CD4-positive, alpha-beta T cell treated with Interleukin-10 for 1 hour (primary cell): Measurements from ENCODE around the gene BTBD2.
"Not testable (repeated sequence)": the region's sequence is repeated elsewhere in the genome, so short reads cannot be mapped to it uniquely, and the experiment has no call there.

Experiments
- DNase-seq: peaks from one replicate; pipeline ENCODE4 v3.0.0-alpha.2; 2020

Gene BTBD2

DNA sequence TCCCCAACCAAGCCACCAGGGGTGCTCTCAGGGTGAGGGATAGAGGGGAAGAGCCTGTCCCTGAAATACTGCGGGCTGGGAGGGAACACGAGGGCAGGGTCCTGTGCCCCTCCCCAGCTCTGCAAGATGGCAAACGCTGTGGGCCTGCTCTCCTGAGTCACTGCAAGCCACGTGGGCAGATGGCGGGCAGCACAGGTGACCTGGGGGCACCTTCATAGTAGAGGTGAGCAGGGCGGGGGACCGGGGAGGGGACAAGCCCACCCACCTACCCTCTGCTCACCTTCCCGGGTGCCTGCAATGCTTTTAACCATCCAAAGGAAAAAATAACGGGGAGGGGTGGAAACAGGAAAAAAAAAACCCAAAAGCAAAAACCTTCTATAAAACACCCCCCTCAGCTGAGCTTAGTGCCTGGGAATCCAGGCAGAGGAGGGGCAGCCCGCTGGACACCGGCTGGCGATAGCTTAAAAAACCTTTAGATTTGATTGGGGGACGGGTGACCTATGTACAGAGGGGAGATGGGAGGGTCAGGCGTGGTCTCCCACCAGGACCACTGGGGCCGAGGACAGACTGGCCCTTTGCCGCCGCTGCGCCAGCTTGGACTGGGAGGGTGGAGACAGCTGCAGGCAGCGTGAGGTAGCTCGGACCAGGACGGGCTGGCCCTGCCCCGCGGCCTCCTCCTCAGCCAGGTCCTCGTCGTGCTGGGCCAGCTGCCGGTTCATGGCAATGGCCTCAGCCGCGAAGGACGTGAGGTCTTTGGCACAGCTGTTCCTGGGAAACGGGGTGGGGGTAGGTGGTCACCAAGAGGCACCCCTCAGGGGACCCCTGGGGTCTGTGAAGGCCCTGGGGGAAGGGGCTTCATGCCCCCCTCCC is 23.8 kb upstream of the BTBD2 start:
- no peak for DNase-seq

- DNase-seq, result no peak
Observed at GRCh38 chr19:2038284-2039088, 23.0 kb upstream of the BTBD2 start.

DNA sequence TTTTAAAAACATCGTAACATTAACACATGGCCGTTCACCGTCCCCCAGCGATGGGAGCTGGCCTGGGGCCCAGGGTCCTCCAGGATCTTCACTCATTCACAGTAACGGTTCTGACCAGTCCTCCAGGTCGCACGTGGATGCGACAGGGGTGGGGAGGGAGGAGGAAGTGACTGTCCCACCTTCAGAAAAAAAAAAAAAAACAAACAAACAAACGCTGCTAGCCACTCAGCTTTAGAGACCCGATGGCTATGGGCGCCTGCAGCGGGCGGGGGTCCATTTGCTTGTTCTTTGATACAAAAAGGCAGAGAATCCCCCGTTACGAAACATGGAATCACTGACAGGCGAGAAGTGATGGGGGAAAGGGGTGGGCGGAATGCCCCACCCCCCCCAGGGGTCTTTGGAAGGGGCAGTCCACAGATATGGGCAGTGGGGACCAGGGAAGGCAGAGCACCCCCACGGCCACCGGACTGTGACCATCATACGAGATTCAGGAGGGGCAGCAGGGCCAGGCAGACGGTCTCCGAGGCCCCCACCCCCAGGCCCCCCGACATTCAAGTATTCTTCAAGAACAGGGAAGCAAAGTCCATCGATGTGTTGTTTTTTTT is 22.2 kb upstream of the BTBD2 start:
- DNase-seq, result no peak

DNA sequence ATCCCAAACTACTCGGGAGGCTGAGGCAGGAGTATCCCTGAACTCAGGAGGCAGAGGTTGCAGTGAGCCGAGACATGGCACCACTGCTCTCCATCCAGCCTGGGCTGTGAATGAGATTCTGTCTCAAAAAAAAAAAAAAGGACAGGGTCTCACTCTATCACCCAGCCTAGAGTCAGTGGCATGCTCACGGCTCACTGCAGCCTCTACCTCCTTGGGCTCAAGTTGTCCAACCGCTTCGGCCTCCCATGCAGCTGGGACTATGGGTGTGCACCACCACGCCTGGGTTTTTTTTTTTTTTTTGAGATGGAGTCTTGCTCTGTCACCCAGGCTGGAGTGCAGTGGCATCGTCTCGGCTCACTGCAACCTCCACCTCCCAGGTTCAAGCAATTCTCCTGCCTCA is 20.9 kb upstream of the BTBD2 start:
- no peak for DNase-seq

DNA sequence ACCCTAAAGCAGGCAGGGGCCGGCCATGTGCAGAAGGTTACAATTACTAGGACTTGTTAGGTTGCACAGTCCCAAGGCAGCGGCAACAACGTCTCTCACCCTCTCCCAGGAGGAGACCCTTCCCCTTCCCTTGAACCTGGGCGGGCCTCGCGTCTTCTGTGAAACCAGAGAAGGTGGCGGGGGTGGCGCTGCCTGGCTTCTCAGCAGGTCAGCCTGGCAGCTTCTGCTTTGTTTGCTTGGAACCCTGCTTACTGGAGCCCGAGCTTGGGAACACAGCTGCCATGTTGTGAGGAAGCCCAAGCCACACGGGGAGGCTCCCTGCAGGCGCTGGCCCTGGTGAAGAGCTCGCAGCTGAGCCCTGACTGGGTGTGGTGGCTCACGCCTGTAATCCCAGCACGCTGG is 20.1 kb upstream of the BTBD2 start:
- DNase-seq, result no peak

DNA sequence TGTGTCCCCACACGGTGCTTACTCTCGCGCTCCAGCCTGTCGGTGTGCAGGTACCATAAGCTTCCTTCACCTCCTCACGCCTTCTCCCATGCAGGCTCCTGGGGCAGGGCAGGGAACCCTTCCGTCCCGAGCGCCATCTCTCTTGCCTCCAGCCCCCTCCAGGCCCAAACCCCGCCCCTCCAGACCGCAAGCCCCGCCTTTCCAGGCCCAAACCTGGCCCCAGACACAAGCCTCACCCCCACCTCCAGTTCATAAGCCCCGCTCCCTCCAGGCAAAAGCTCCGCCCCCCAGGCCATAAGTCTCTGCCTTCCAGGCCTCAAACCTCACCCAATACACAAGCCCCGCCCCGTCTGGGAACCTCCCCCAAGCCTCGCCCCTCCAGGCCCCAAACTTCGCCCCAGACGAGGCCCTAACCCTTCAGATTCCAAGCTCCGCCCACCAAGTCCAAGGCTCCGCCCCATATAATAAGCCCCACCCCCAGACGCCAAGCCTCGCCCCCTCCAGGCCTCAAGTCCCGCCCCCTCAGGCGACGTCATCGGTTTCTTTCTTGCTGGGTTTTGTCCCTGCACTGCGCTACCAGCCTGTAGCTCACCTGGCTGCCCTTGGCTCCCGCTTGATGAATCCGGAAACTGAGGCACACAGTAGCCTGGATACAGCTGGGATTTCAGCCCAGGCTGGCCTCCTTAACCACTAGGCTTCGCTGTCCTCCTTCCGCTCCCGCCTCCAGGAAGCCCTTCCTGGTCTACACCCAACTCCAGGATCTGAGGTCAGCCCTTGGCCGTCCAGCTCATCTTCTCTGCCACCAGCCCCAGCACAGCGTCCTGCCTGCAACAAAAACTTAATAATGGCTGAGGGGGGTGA is 19.4 kb upstream of the BTBD2 start:
- DNase-seq, result peak; percentile 76

DNA sequence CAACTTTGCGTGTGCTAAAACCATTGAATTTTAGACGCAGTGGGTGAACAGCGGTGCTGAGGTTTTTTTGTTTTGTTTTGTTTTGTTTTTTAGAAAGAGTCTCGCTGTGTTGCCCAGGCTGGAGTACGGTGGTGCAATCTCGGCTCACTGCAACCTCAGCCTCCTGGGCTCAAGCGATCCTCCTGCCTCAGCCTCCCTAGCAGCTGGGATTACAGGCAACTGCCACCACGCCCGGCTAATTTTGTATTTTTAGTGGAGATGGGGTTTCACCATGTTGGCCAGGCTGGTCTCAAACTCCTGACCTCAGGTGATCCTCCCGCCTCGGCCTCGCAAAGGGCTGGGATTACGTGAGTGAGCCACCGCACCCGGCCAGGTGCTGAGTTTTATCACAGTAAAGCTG is 18.7 kb upstream of the BTBD2 start:
- DNase-seq, result not testable (repeated sequence)

DNA sequence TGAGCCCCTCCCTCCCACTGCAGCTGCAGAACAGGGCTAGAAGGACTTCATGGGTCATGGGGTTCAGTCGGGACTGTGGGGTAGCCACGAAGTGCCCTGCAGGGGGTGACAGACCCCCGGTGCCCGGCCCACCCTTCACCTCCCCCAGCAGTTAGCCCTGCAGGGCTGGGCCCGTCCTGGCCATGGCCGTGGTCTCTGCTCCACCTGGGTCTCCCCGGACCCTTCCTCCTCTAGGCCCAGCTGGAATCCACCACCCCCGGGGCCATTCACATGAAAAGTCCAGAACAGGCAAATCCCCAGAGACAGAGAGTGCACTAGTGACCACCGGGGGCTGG is 18.3 kb upstream of the BTBD2 start:
- no peak for DNase-seq

- no peak for DNase-seq
Observed at GRCh38 chr19:2033115-2033824, 17.8 kb upstream of the BTBD2 start.

DNA sequence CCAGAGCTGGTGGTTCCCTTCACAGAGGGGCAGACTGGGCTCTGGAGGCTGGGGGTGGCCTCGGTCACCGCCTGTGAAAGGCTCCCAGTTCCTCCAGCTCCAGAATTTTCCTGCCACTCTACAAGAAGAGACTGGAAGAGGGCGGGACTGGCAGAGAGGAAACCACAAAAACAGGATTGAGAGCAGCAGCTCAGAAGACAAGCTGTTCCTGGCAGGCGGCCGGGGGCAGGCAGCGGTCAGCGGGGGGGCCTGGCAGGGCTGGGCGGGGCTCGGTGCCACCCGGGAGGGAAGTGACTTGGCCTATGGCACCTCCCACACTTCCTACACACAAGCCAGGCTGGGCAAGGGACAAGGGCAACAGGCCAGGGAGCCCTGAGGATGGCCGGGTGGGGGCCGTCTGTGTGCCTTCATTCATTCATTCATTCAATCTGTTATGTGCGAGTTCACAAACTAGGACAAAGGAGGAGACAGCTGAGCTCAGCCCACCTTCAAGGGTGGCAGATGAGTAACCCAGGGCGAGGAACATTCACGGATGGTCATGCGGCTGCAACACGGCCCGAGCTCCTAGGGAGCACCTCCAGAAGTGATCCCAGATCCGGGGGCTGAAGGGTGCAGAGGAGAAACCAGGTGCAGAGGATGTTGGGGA is 16.9 kb upstream of the BTBD2 start:
- DNase-seq, result peak; percentile 67

DNA sequence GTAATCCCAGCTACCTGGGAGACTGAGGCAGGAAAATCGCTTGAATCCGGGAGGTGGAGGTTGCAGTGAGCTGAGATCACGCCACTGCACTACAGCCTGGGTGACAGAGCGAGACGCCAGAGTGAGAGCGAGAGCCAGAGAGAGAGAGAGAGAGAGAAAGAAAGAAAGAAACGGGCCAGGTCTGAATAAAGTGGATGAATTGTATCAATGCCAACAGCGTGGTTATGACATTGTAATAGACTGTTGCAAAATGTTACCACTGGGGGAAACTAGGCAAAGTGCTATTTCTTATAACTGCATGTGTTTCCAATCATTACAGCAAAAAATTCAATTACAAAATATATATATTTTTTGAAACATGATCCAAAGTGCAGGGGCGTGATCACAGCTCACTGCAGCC is 11.8 kb upstream of the BTBD2 start:
- no peak for DNase-seq

DNA sequence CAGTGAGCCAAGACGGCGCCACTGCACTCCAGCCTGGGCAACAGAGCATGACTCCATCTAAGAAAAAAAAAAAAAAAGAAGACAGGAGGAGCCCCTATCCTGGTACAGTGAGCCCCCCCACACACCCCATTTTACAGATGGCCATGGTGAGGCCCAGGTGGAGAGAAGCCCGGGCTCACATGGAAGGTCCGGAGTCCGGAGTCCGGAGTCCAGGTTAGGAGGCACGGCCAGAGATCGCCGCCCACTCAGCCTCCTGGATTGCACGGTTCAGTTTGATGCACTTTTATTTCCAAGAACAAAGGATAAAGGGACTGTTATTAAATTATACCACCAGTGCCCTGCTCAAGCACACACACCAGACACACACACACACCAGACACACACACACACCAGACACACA is 11.3 kb upstream of the BTBD2 start:
- DNase-seq, result no peak

DNA sequence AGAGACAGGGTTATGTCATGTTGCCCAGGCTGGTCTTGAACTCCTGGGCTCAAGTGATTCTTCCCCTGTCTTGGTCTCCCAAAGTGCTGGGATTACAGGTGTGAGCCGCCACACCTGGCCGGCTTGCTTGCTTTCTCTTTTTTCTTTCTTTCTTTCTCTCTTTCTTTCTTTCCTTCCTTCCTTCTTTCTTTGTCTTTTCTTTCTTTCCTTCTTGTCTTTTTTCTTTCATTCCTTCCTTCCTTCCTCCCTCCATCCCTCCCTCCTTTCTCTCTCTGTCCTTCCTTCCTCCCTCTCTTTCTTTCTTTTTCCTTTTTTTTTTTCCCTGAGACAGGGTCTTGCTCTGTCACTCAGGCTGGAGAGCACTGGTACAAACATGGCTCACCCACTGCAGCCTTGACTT is 6.8 kb upstream of the BTBD2 start:
- DNase-seq, result no peak

- DNase-seq, result no peak
Observed at GRCh38 chr19:2021453-2022140, 6.1 kb upstream of the BTBD2 start.

DNA sequence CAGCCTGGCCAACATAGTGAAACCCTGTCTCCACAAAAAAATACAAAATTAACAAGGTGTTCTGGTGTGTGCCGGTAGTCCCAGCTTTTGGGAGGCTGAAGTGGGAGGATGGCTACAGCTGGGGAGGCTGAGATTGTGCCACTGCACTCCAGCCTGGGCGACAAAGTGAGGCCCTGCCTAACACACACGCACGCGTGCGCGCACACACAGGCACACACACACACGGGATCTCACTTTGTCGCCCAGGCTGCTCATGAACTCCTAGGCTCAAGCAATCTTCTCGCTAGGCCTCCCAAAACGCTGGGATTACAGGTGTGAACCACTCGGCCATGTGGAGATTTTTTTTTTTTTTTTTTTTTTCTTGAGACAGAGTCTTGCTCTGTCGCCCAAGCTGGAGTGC is 3.2 kb upstream of the BTBD2 start:
- DNase-seq, result no peak

- DNase-seq, result peak; percentile 75
Observed at GRCh38 chr19:2016041-2016807, 710 bp upstream of the BTBD2 start.

- peak; percentile 32 for DNase-seq
Observed at GRCh38 chr19:2014731-2015607, 545 bp downstream of the BTBD2 start.

- no peak for DNase-seq
Observed at GRCh38 chr19:2014131-2014571, 1.4 kb downstream of the BTBD2 start.

- DNase-seq, result no peak
Observed at GRCh38 chr19:2013683-2013961, 1.9 kb downstream of the BTBD2 start.
